ENCODE results near the gene TBC1D1. TPM values are rescaled to one million over a fixed set of nuclear protein-coding genes. Genes with fewer than 3 reads are reported as not detected.

TBC1D1 gene
- total RNA-seq, 1 experiment from 2014 or later: 56.0 TPM

- intact Hi-C loops (cut with micrococcal nuclease; ENCODE audit: unreplicated experiment): no loop called here
These were observed 91.2 kb downstream of the TBC1D1 start for GRCh38 chr4:37981844-37982720.

GRCh38 chr4:37982736-37983135 lies 91.9 kb downstream of the TBC1D1 start:
- DNase-seq (ENCODE audit: low read depth, low spot score) (no peak), ATAC-seq (no peak)
- Histone ChIP-seq H3K9me3 (ENCODE audit: control insufficient read depth, insufficient read depth, low read depth, low read length) (no peaks in the 10 kb centered on the region), H3K4me3 (ENCODE audit: low read depth in 2 of 2, low read length in 2 of 2) (no peak overlapping the region), H3K4me1 (ENCODE audit: control insufficient read depth, insufficient read depth, low read length) (peaks cover 16% of the 10 kb centered on the region), H3K36me3 (ENCODE audit: control insufficient read depth, insufficient read depth, low read length) (no peaks in the 10 kb centered on the region), H3K27ac (ENCODE audit: low read length) (no peak overlapping the region), H3K27me3 (ENCODE audit: control insufficient read depth, insufficient read depth, low read length) (no peaks in the 10 kb centered on the region)
- intact Hi-C loops (cut with micrococcal nuclease; ENCODE audit: unreplicated experiment): no loop called here
- TF ChIP-seq TCF7L2 (IDR thresholded peaks at IDR 0.05; ENCODE audit: low read depth, low read length): no peak
- no peak for TF ChIP-seq SIN3A (IDR thresholded peaks at IDR 0.05; ENCODE audit: borderline replicate concordance, insufficient read depth, low read depth, low read length)
- BruUV-seq (replicated peaks): no TSS peak
- in situ Hi-C loops (cut with HindIII; ENCODE audit: low pct_unique_long_range_greater_than_20kb, low sequenced_read_pairs): no loop called here
- POLR2A ChIA-PET: no interaction called here
- CTCF ChIA-PET: no interaction called here

More at GRCh38 chr4:37981844-37982720, 91.2 kb downstream of the TBC1D1 start:
- ATAC-seq (no peak), DNase-seq (ENCODE audit: low read depth, low spot score) (no peak)
- Histone ChIP-seq H3K9me3 (ENCODE audit: control insufficient read depth, insufficient read depth, low read depth, low read length) (no peaks in the 10 kb centered on the region), H3K36me3 (ENCODE audit: control insufficient read depth, insufficient read depth, low read length) (no peaks in the 10 kb centered on the region), H3K27ac (ENCODE audit: low read length) (no peak overlapping the region), H3K27me3 (ENCODE audit: control insufficient read depth, insufficient read depth, low read length) (no peaks in the 10 kb centered on the region), H3K4me1 (ENCODE audit: control insufficient read depth, insufficient read depth, low read length) (peaks cover 16% of the 10 kb centered on the region), H3K4me3 (ENCODE audit: low read depth in 2 of 2, low read length in 2 of 2) (no peak overlapping the region)
- in situ Hi-C loops (cut with HindIII; ENCODE audit: low pct_unique_long_range_greater_than_20kb, low sequenced_read_pairs): no loop called here
- no TSS peak for BruUV-seq (replicated peaks)
- POLR2A ChIA-PET: no interaction called here
- CTCF ChIA-PET: no interaction called here
- no peak for TF ChIP-seq REST (IDR thresholded peaks at IDR 0.05; ENCODE audit: insufficient read depth in 1 of 2, low read depth in 2 of 2, low read length in 1 of 2)
- TF ChIP-seq TCF7L2 (IDR thresholded peaks at IDR 0.05; ENCODE audit: low read depth, low read length): no peak
- TF ChIP-seq POLR2AphosphoS5 (IDR thresholded peaks at IDR 0.05; ENCODE audit: low read depth, low read length): no peak
- TF ChIP-seq CTCF (IDR thresholded peaks at IDR 0.05): no peak
- TF ChIP-seq SIN3A (IDR thresholded peaks at IDR 0.05; ENCODE audit: borderline replicate concordance, insufficient read depth, low read depth, low read length): no peak

GRCh38 chr4:37983951-37984350 lies 93.1 kb downstream of the TBC1D1 start:
- Histone ChIP-seq H3K4me3 (ENCODE audit: low read depth in 2 of 2, low read length in 2 of 2) (no peak overlapping the region), H3K4me1 (ENCODE audit: control insufficient read depth, insufficient read depth, low read length) (peaks cover 14% of the 10 kb centered on the region), H3K36me3 (ENCODE audit: control insufficient read depth, insufficient read depth, low read length) (no peaks in the 10 kb centered on the region), H3K27ac (ENCODE audit: low read length) (no peak overlapping the region), H3K9me3 (ENCODE audit: control insufficient read depth, insufficient read depth, low read depth, low read length) (no peaks in the 10 kb centered on the region), H3K27me3 (ENCODE audit: control insufficient read depth, insufficient read depth, low read length) (no peaks in the 10 kb centered on the region)
- no peak for DNase-seq (ENCODE audit: low read depth, low spot score)
- BruUV-seq (replicated peaks): no TSS peak
- POLR2A ChIA-PET: interaction anchor here (0.6 kb wide), 1 partner anchor 23 kb away, joined by 7 read pairs; no protein-coding TSS in a partner anchor
- no peak for TF ChIP-seq CTCF (IDR thresholded peaks at IDR 0.05)
- in situ Hi-C loops (cut with HindIII; ENCODE audit: low pct_unique_long_range_greater_than_20kb, low sequenced_read_pairs) (no loop called here), intact Hi-C loops (cut with micrococcal nuclease; ENCODE audit: unreplicated experiment) (no loop called here)
- no peak for ATAC-seq
- CTCF ChIA-PET: no interaction called here
